HepG2 (cell line): ENCODE data around the gene MYH9. TPM values are rescaled to one million over a fixed set of nuclear protein-coding genes. Genes with fewer than 3 reads are reported as not detected.
A peak's percentile ranks its signal among the peaks of the same experiment; 100 is the strongest.

Experiments used
- ATAC-seq: fragments of 200-7000 bp; cut with Tn5 transposase; 3 replicates; pipeline ENCODE4 v1.9.1; 2020; ENCODE audit warnings: mild to moderate bottlenecking, moderate library complexity
- BruUV-seq: library from RNA; stranded (reverse); fragments of 400-500 nt; replicated peaks from 2 replicates; lab custom pipeline; 2021; lab: Mats Ljungman, UMichigan
- CTCF ChIA-PET: fragments of 300-600 bp; formaldehyde crosslinking; extraction: SDS; loops from one replicate; lab custom pipeline; 2021; ENCODE audit warnings: low total read pairs, inconsistent platforms, low intra/inter-chr PET ratio; lab: Yijun Ruan, JAX
- POLR2A ChIA-PET: fragments of 350-600 bp; sonication (Branson Sonifier 250); formaldehyde crosslinking; loops from one replicate; lab custom pipeline; 2020; ENCODE audit warnings: antibody characterized with exemption, inconsistent platforms; lab: Yijun Ruan, JAX
- DNase-seq: peaks from one replicate; pipeline ENCODE4 v3.0.0-alpha.2; 2015; ENCODE audit warnings: low spot score
- FAIRE-seq: peaks from 3 replicates; lab custom pipeline; 2011; peaks lifted over from hg19 to GRCh38; lab: Jason Lieb, UNC
- H2AFZ ChIP-seq: one replicate; pipeline ENCODE4 v1.6.1; 2011; ENCODE audit warnings: low read length, inconsistent platforms
- H3K27ac ChIP-seq: fragments of 300-600 bp; 3 replicates; pipeline ENCODE4 v1.8.0; 2011; ENCODE audit warnings: mixed run types, mild to moderate bottlenecking, mixed read lengths, low read length, inconsistent platforms; ENCODE audit not compliant: insufficient read depth; ENCODE audit errors: extremely low read length
- H3K27me3 ChIP-seq, 2 experiments: fragments of 200-600 bp in 1 of 2; 2 replicates in 1 of 2; 3 replicates in 1 of 2; pipeline versions ENCODE4 v1.6.0 to v1.8.0; 2011; ENCODE audit warnings: low read length in 2 of 2, mild to moderate bottlenecking in 2 of 2, moderate library complexity in 2 of 2, inconsistent platforms in 1 of 2; ENCODE audit not compliant: insufficient read depth in 2 of 2, control insufficient read depth in 1 of 2
- H3K36me3 ChIP-seq, 2 experiments: fragments of 200-600 bp in 1 of 2; replicated peaks in 1 of 2; 2 replicates in 1 of 2; 3 replicates in 1 of 2; pipeline versions ENCODE4 v1.5.1 to v1.8.0; 2011; ENCODE audit warnings: low read length in 2 of 2, inconsistent platforms in 1 of 2; ENCODE audit not compliant: insufficient read depth in 2 of 2, control insufficient read depth in 1 of 2
- H3K4me1 ChIP-seq: 2 replicates; pipeline ENCODE4 v1.5.1; 2012; ENCODE audit warnings: low read length, inconsistent platforms; ENCODE audit not compliant: insufficient read depth
- H3K4me2 ChIP-seq: 2 replicates; pipeline ENCODE4 v1.6.0; 2011; ENCODE audit warnings: low read depth, low read length, inconsistent platforms
- H3K4me3 ChIP-seq, 3 experiments: fragments of 200-600 bp in 1 of 3; sonication (generic), shearing (Covaris generic) in 1 of 3; replicated peaks in 1 of 3; 2 replicates each; pipeline ENCODE4 v1.5.1; 2011 to 2016; ENCODE audit warnings: low read length in 3 of 3, inconsistent platforms in 2 of 3, low read depth in 2 of 3, mild to moderate bottlenecking in 2 of 3, control low read depth in 1 of 3, mixed read lengths in 1 of 3; ENCODE audit not compliant: insufficient read depth in 1 of 3
- H3K79me2 ChIP-seq: one replicate; pipeline ENCODE4 v1.6.1; 2011; ENCODE audit warnings: low read length, inconsistent platforms; ENCODE audit not compliant: insufficient read depth
- H3K9ac ChIP-seq: 2 replicates; pipeline ENCODE4 v1.6.0; 2011; ENCODE audit warnings: mild to moderate bottlenecking, low read depth, low read length, inconsistent platforms; ENCODE audit not compliant: insufficient read depth
- H3K9me3 ChIP-seq: 2 replicates; pipeline ENCODE4 v1.5.1; 2012; ENCODE audit warnings: mild to moderate bottlenecking, low read length
- H4K20me1 ChIP-seq: 2 replicates; pipeline ENCODE4 v1.6.0; 2011; ENCODE audit warnings: inconsistent platforms, mild to moderate bottlenecking, low read length, moderate library complexity; ENCODE audit not compliant: insufficient read depth
- ADNP ChIP-seq: sonication (generic); formaldehyde crosslinking; IDR thresholded peaks from 2 replicates; pipeline ENCODE4 v1.4.0; 2020; ENCODE audit warnings: missing genetic modification reagents
- AGO1 ChIP-seq: fragments of 200-400 bp; formaldehyde crosslinking; IDR thresholded peaks from 2 replicates; pipeline ENCODE4 v1.6.1; 2017; ENCODE audit warnings: mild to moderate bottlenecking, low read depth, low read length, moderate library complexity; ENCODE audit not compliant: poor library complexity, severe bottlenecking
- CBX1 ChIP-seq: IDR thresholded peaks from one replicate; pipeline ENCODE4 v1.6.1; 2016; ENCODE audit warnings: antibody characterized with exemption, low read depth
- CREM ChIP-seq, 2 experiments: sonication (generic) in 1 of 2; formaldehyde crosslinking in 1 of 2; IDR thresholded peaks; 2 replicates each; pipeline versions ENCODE4 v1.4.0 to v1.6.1; 2016 to 2020; ENCODE audit warnings: antibody characterized with exemption in 1 of 2, mild to moderate bottlenecking in 1 of 2, missing genetic modification reagents in 1 of 2
- DPF2 ChIP-seq: sonication (generic); formaldehyde crosslinking; IDR thresholded peaks from 2 replicates; pipeline ENCODE4 v1.4.0; 2020; ENCODE audit warnings: mild to moderate bottlenecking, low read depth, missing genetic modification reagents, borderline replicate concordance
- KDM1A ChIP-seq: IDR thresholded peaks from 2 replicates; pipeline ENCODE4 v1.6.1; 2016; ENCODE audit warnings: missing compliant biosample characterization
- MEF2D ChIP-seq: sonication (generic); formaldehyde crosslinking; IDR thresholded peaks from 2 replicates; pipeline ENCODE4 v1.5.1; 2020; ENCODE audit warnings: mild to moderate bottlenecking, missing genetic modification reagents
- MIER3 ChIP-seq: IDR thresholded peaks from 2 replicates; pipeline ENCODE4 v1.6.1; 2016; ENCODE audit warnings: missing compliant biosample characterization, borderline replicate concordance
- NCOA2 ChIP-seq: sonication (generic); formaldehyde crosslinking; IDR thresholded peaks from 2 replicates; pipeline ENCODE4 v1.8.0; 2022; ENCODE audit warnings: inconsistent platforms
- RFXAP ChIP-seq: sonication (generic); formaldehyde crosslinking; IDR thresholded peaks from 2 replicates; pipeline ENCODE4 v1.4.0; 2020; ENCODE audit warnings: missing genetic modification reagents, borderline replicate concordance
- ZKSCAN8 ChIP-seq: IDR thresholded peaks from 2 replicates; pipeline ENCODE4 v1.6.1; 2016; ENCODE audit warnings: borderline replicate concordance, missing genetic modification reagents, missing compliant biosample characterization
- ZNF441 ChIP-seq: sonication (generic); formaldehyde crosslinking; IDR thresholded peaks from 2 replicates; pipeline ENCODE4 v1.7.0; 2021; ENCODE audit warnings: missing genetic modification reagents, borderline replicate concordance
- ZNF629 ChIP-seq: sonication (generic); formaldehyde crosslinking; conservative IDR thresholded peaks from 2 replicates; pipeline ENCODE4 v1.5.0; 2020; ENCODE audit warnings: missing genetic modification reagents
- ZNF773 ChIP-seq: sonication (generic); formaldehyde crosslinking; IDR thresholded peaks from 2 replicates; pipeline ENCODE4 v1.4.0; 2020; ENCODE audit warnings: missing genetic modification reagents, borderline replicate concordance
- WGBS: methylation state at CpG from one replicate; pipeline ENCODE4 v1.1.6; 2017; ENCODE audit warnings: low lambda C conversion rate; 5-methylcytosine and 5-hydroxymethylcytosine counted together
- in situ Hi-C: cut with HindIII; loops from 2 replicates; pipeline ENCODE4 v1.10.0; 2017; ENCODE audit warnings: low pct_unique_long_range_greater_than_20kb; ENCODE audit not compliant: extremely low pct_ligation_motif_present
- intact Hi-C: fragments of 100-400 bp; cut with micrococcal nuclease; formaldehyde crosslinking; loops from one replicate; pipeline ENCODE4 v1.10.0; 2022; ENCODE audit not compliant: unreplicated experiment
- polyA plus RNA-seq, 8 experiments: library from polyadenylated mRNA; depleted of rRNA in 3 of 8; stranded (reverse) in 7 of 8; unstranded in 1 of 8; fragments of >200 nt; fragmentation: Illumina TruSeq in 4 of 8; extraction: Trizol in 4 of 8; gene quantifications; 2 replicates each; pipeline versions ENCODE4 v1.2.1 to v1.2.3, GENCODE V29; 2011 to 2016; ENCODE audit warnings: low read depth in 4 of 8, missing spikeins in 1 of 8, mixed read lengths in 1 of 8; ENCODE audit not compliant: insufficient read depth in 1 of 8
- total RNA-seq, 5 experiments: library from RNA; depleted of rRNA; stranded (reverse); fragments of >200 nt; fragmentation: Illumina TruSeq; extraction: Trizol; gene quantifications; 2 replicates each; pipeline ENCODE4 v1.2.3, GENCODE V29; 2016; ENCODE audit warnings: low read depth in 1 of 5
- TF ChIP-seq, protein P1 (sequence below): sonication (generic); formaldehyde crosslinking; IDR thresholded peaks from 2 replicates; pipeline ENCODE4 v1.4.0; 2020; ENCODE audit warnings: mild to moderate bottlenecking, missing genetic modification reagents, borderline replicate concordance
- TF ChIP-seq, protein P2 (sequence below): IDR thresholded peaks from 2 replicates; pipeline ENCODE4 v1.6.1; 2016; ENCODE audit warnings: mild to moderate bottlenecking

Gene MYH9
- total and polyA plus RNA-seq, 2 of the 13 experiments (the other 11 are each of a cell fraction or from before 2014, with no cell fraction given): 50.7 to 98.5 TPM

DNA sequence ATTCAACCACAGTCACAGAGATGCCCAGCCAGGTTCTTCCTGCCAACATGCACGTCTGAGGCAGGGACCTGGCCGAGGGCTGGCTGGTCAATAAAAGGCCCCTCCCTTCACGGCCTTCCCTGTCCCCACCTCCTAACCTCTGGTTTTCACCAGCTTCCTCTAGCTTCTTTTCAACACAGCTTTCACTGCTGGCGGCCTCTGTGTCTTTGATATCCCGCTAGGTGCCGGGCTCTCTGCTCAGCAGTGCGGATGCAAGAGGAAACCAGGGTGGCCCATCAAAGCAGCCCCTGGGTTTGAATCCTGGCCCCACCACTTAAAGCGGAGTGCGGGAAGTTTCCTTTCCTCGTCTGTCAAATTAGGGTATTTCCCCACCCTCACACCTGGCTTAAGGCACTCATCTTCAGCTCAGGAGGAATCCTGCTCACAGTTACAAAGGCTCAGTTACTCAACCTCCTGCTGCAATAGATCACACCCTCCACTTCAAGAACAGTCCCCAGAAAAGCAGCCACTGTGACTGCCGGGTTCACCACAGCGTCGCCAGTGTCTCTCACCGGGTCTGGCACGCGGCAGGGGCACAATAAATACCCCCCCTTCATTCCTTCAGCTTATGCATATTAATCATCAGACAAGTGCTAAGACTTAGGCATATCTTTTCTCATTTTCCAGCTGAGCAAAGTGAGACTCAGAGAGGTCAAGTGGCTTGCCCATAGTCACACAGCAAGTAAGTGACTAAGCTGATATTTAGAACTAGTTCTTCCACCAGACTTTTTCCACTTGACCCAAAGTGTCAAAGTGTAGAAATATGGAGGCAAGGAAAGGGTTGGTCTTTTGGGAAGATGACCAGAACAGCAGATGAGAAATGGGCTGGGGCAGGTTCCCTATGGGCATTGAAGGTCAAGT is 48.0 kb upstream of the MYH9 start:
- peak; percentile 77 for ATAC-seq
- CTCF ChIA-PET: no interaction called here
- peak; percentile 92 for FAIRE-seq
- Histone ChIP-seq H2AFZ (no peak overlapping the region), H3K9me3 (no peaks in the 10 kb centered on the region), H4K20me1 (no peaks in the 10 kb centered on the region), H3K27ac (peak overlapping the region; percentile 89), H3K4me2 (peak overlapping the region; percentile 76), H3K79me2 (no peaks in the 10 kb centered on the region), H3K9ac (peak overlapping the region; percentile 60), H3K4me1 (peaks cover 93% of the 10 kb centered on the region), H3K4me3 (peak overlapping the region; percentile 2 to 59 (median 14); a peak in 4 of 6 replicates), H3K27me3 (no peaks in the 10 kb centered on the region), H3K36me3 (no peaks in the 10 kb centered on the region)
- POLR2A ChIA-PET: interaction anchor here (0.7 to 4.4 kb wide), 22 partner anchors 9 to 93 kb away, joined by 3 to 151 read pairs (median 6); partner anchors contain the start of gene MYH9
- intact Hi-C loops: loop anchor here (2.0 kb wide), 1 partner anchor 75 kb away; no protein-coding TSS in a partner anchor
- no TSS peak for BruUV-seq
- in situ Hi-C loops: no loop called here
- 0% methylated on average over 16 of the region's 16 CpGs for WGBS
- peak; percentile 92 for DNase-seq
- TF ChIP-seq ZNF441 (CRISPR knock-in tag): peak; percentile 63; the same call in 1 of the 2 replicates
- peak; percentile 41; the same call in 1 of the 2 replicates for TF ChIP-seq DPF2 (CRISPR knock-in tag)
- 0 out of 2 replicates have a peak, but pooled peaks have one; percentile 26 for TF ChIP-seq ZNF629 (CRISPR knock-in tag)
- no peak for TF ChIP-seq AGO1
- peak; percentile 30; the same call in 1 of the 2 replicates for TF ChIP-seq RFXAP (CRISPR knock-in tag)
- TF ChIP-seq, protein P1, sequence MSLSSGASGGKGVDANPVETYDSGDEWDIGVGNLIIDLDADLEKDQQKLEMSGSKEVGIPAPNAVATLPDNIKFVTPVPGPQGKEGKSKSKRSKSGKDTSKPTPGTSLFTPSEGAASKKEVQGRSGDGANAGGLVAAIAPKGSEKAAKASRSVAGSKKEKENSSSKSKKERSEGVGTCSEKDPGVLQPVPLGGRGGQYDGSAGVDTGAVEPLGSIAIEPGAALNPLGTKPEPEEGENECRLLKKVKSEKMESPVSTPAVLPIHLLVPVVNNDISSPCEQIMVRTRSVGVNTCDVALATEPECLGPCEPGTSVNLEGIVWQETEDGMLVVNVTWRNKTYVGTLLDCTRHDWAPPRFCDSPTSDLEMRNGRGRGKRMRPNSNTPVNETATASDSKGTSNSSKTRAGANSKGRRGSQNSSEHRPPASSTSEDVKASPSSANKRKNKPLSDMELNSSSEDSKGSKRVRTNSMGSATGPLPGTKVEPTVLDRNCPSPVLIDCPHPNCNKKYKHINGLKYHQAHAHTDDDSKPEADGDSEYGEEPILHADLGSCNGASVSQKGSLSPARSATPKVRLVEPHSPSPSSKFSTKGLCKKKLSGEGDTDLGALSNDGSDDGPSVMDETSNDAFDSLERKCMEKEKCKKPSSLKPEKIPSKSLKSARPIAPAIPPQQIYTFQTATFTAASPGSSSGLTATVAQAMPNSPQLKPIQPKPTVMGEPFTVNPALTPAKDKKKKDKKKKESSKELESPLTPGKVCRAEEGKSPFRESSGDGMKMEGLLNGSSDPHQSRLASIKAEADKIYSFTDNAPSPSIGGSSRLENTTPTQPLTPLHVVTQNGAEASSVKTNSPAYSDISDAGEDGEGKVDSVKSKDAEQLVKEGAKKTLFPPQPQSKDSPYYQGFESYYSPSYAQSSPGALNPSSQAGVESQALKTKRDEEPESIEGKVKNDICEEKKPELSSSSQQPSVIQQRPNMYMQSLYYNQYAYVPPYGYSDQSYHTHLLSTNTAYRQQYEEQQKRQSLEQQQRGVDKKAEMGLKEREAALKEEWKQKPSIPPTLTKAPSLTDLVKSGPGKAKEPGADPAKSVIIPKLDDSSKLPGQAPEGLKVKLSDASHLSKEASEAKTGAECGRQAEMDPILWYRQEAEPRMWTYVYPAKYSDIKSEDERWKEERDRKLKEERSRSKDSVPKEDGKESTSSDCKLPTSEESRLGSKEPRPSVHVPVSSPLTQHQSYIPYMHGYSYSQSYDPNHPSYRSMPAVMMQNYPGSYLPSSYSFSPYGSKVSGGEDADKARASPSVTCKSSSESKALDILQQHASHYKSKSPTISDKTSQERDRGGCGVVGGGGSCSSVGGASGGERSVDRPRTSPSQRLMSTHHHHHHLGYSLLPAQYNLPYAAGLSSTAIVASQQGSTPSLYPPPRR (CRISPR knock-in tag): peak; percentile 71
- no peak for TF ChIP-seq ZNF773
- TF ChIP-seq ZKSCAN8 (CRISPR knock-in tag): peak; percentile 41; the same call in 1 of the 2 replicates
- peak; percentile 55 for TF ChIP-seq CBX1
- peak; percentile 77 for TF ChIP-seq ADNP (CRISPR knock-in tag)
- peak; percentile 59; the same call in 1 of the 2 replicates for TF ChIP-seq NCOA2 (CRISPR knock-in tag)
- TF ChIP-seq CREM (IDR thresholded peaks at IDR 0.05): peak; percentile 58
- TF ChIP-seq CREM (CRISPR knock-in tag; IDR thresholded peaks at IDR 0.05): no peak
- peak; percentile 59 for TF ChIP-seq MEF2D (CRISPR knock-in tag)
- TF ChIP-seq, protein P2, sequence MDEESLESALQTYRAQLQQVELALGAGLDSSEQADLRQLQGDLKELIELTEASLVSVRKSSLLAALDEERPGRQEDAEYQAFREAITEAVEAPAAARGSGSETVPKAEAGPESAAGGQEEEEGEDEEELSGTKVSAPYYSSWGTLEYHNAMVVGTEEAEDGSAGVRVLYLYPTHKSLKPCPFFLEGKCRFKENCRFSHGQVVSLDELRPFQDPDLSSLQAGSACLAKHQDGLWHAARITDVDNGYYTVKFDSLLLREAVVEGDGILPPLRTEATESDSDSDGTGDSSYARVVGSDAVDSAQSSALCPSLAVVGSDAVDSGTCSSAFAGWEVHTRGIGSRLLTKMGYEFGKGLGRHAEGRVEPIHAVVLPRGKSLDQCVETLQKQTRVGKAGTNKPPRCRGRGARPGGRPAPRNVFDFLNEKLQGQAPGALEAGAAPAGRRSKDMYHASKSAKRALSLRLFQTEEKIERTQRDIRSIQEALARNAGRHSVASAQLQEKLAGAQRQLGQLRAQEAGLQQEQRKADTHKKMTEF (CRISPR knock-in tag): 0 out of 2 replicates have a peak, but pooled peaks have one; percentile 21
- peak; percentile 95; the same call in 1 of the 2 replicates for TF ChIP-seq KDM1A (CRISPR knock-in tag)
- 0 out of 2 replicates have a peak, but pooled peaks have one; percentile 8 for TF ChIP-seq MIER3 (CRISPR knock-in tag)
